GM12878 (cell line): ENCODE measurements around the gene ISG15. TPM values are rescaled to one million over a fixed set of nuclear protein-coding genes. Genes with fewer than 3 reads are reported as not detected.

ENCODE experiments used
- ATF7 ChIP-seq: fragments of 450-650 bp; IDR thresholded peaks from 2 replicates; pipeline ENCODE4 v1.6.1; 2016; ENCODE audit warnings: low read depth, mild to moderate bottlenecking
- BACH1 ChIP-seq: fragments of 450-650 bp; IDR thresholded peaks from 2 replicates; pipeline ENCODE4 v1.6.1; 2017; ENCODE audit warnings: mild to moderate bottlenecking, borderline replicate concordance
- BHLHE40 ChIP-seq, 2 experiments: fragments of 450-650 bp in 1 of 2; IDR thresholded peaks; 2 replicates each; pipeline ENCODE4 v1.6.1; 2011 to 2017; ENCODE audit warnings: low read depth in 2 of 2, borderline replicate concordance in 1 of 2, improper control_type of control experiment in 1 of 2, low read length in 1 of 2, mild to moderate bottlenecking in 1 of 2
- CREM ChIP-seq: IDR thresholded peaks from 2 replicates; pipeline ENCODE4 v1.6.1; 2014; ENCODE audit warnings: antibody characterized with exemption, low read depth
- EED ChIP-seq: sonication (generic); IDR thresholded peaks from 2 replicates; pipeline ENCODE4 v1.6.1; 2016; ENCODE audit warnings: antibody characterized with exemption, low read depth
- GABPA ChIP-seq: IDR thresholded peaks from 2 replicates; pipeline ENCODE4 v1.6.1; 2014; ENCODE audit warnings: antibody characterized with exemption, low read depth, mild to moderate bottlenecking, inconsistent platforms
- IKZF1 ChIP-seq: fragments of 450-650 bp; conservative IDR thresholded peaks from 2 replicates; pipeline ENCODE4 v1.6.1; 2017; ENCODE audit warnings: antibody characterized with exemption, mild to moderate bottlenecking
- LARP7 ChIP-seq: fragments of 450-650 bp; IDR thresholded peaks from 2 replicates; pipeline ENCODE4 v1.6.1; 2017; ENCODE audit warnings: mild to moderate bottlenecking
- MAX ChIP-seq: IDR thresholded peaks from 2 replicates; pipeline ENCODE4 v1.6.1; 2012; ENCODE audit warnings: low read depth, low read length, improper control_type of control experiment
- MYC ChIP-seq: IDR thresholded peaks from 2 replicates; pipeline ENCODE4 v1.6.1; 2011; ENCODE audit warnings: mild to moderate bottlenecking, low read length, moderate library complexity, inconsistent platforms; ENCODE audit not compliant: insufficient read depth, insufficient replicate concordance, insufficient read length, severe bottlenecking
- NFIC ChIP-seq: IDR thresholded peaks from 2 replicates; pipeline ENCODE4 v1.6.1; 2012; ENCODE audit warnings: low read depth, mild to moderate bottlenecking, inconsistent platforms, low read length, moderate library complexity
- NR2F1 ChIP-seq: fragments of 450-650 bp; conservative IDR thresholded peaks from 2 replicates; pipeline ENCODE4 v1.6.1; 2017; ENCODE audit warnings: mild to moderate bottlenecking
- NRF1 ChIP-seq: conservative IDR thresholded peaks from 2 replicates; pipeline ENCODE4 v1.6.1; 2011; ENCODE audit warnings: mild to moderate bottlenecking, low read depth, low read length, improper control_type of control experiment
- RAD21 ChIP-seq: IDR thresholded peaks from 2 replicates; pipeline ENCODE4 v1.6.1; 2011; ENCODE audit warnings: mild to moderate bottlenecking, low read depth, low read length, moderate library complexity; ENCODE audit not compliant: insufficient read depth
- RB1 ChIP-seq: fragments of 450-650 bp; formaldehyde crosslinking; IDR thresholded peaks from 2 replicates; pipeline ENCODE4 v1.6.1; 2017; ENCODE audit warnings: mild to moderate bottlenecking, borderline replicate concordance
- RELA ChIP-seq: fragments of 450-650 bp; IDR thresholded peaks from 2 replicates; pipeline ENCODE4 v1.8.0; 2014; ENCODE audit warnings: borderline replicate concordance; ENCODE audit not compliant: partially characterized antibody
- SMAD5 ChIP-seq: IDR thresholded peaks from 2 replicates; pipeline ENCODE4 v1.6.1; 2016; ENCODE audit warnings: antibody characterized with exemption, low read depth
- SRF ChIP-seq, 2 experiments: IDR thresholded peaks; 2 replicates each; pipeline ENCODE4 v1.6.1; 2011; ENCODE audit warnings: low read depth in 2 of 2, low read length in 2 of 2, mild to moderate bottlenecking in 1 of 2, moderate library complexity in 1 of 2
- STAT3 ChIP-seq: IDR thresholded peaks from 2 replicates; pipeline ENCODE4 v1.6.1; 2011; ENCODE audit warnings: low read depth, low read length, improper control_type of control experiment
- WRNIP1 ChIP-seq: IDR thresholded peaks from 2 replicates; pipeline ENCODE4 v1.6.1; 2011; ENCODE audit warnings: low read depth, low read length, improper control_type of control experiment, borderline replicate concordance
- ZNF687 ChIP-seq: fragments of 450-650 bp; IDR thresholded peaks from 2 replicates; pipeline ENCODE4 v1.6.1; 2017; ENCODE audit warnings: mild to moderate bottlenecking, moderate library complexity
- polyA plus RNA-seq, 11 experiments: library from polyadenylated mRNA; depleted of rRNA in 4 of 11; unstranded in 6 of 11; stranded (reverse) in 5 of 11; fragments of >200 nt; fragmentation: Nextera tagmentation in 4 of 11; fragmentation: Illumina TruSeq in 1 of 11; extraction: Ambion mirVana in 4 of 11; extraction: Trizol in 1 of 11; gene quantifications; 1 replicate in 1 of 11; 2 replicates in 10 of 11; pipeline versions ENCODE4 v1.2.1 to v1.2.3, GENCODE V29; 2011 to 2016; ENCODE audit warnings: inconsistent platforms in 2 of 11, missing spikeins in 2 of 11, low read depth in 1 of 11
- total RNA-seq, 4 experiments: library from RNA; depleted of rRNA in 3 of 4; stranded (reverse); fragments of >200 nt in 3 of 4; fragmentation: Illumina TruSeq in 1 of 4; extraction: Trizol in 1 of 4; gene quantifications; 2 replicates each; pipeline versions ENCODE4 v1.2.1 to v1.2.3, GENCODE V29; 2013 to 2021
- TF ChIP-seq, protein P1 (sequence below): fragments of 450-650 bp; formaldehyde crosslinking; IDR thresholded peaks from 2 replicates; pipeline ENCODE4 v1.4.0; 2020; ENCODE audit warnings: mild to moderate bottlenecking, moderate library complexity
- TF ChIP-seq, protein P2 (sequence below): IDR thresholded peaks from 2 replicates; pipeline ENCODE4 v1.6.1; 2011; ENCODE audit warnings: low read depth, mild to moderate bottlenecking, low read length, moderate library complexity, borderline replicate concordance; ENCODE audit errors: extremely low read depth

ISG15 gene
- total and polyA plus RNA-seq, 10 of the 15 experiments (the other 5 are each of a cell fraction or from before 2014, with no cell fraction given), result 7.8 to 384 (median 274) TPM

GRCh38 chr1:1038694-1039093 lies 25.4 kb downstream of the ISG15 start (continued):
- TF ChIP-seq, protein P1, sequence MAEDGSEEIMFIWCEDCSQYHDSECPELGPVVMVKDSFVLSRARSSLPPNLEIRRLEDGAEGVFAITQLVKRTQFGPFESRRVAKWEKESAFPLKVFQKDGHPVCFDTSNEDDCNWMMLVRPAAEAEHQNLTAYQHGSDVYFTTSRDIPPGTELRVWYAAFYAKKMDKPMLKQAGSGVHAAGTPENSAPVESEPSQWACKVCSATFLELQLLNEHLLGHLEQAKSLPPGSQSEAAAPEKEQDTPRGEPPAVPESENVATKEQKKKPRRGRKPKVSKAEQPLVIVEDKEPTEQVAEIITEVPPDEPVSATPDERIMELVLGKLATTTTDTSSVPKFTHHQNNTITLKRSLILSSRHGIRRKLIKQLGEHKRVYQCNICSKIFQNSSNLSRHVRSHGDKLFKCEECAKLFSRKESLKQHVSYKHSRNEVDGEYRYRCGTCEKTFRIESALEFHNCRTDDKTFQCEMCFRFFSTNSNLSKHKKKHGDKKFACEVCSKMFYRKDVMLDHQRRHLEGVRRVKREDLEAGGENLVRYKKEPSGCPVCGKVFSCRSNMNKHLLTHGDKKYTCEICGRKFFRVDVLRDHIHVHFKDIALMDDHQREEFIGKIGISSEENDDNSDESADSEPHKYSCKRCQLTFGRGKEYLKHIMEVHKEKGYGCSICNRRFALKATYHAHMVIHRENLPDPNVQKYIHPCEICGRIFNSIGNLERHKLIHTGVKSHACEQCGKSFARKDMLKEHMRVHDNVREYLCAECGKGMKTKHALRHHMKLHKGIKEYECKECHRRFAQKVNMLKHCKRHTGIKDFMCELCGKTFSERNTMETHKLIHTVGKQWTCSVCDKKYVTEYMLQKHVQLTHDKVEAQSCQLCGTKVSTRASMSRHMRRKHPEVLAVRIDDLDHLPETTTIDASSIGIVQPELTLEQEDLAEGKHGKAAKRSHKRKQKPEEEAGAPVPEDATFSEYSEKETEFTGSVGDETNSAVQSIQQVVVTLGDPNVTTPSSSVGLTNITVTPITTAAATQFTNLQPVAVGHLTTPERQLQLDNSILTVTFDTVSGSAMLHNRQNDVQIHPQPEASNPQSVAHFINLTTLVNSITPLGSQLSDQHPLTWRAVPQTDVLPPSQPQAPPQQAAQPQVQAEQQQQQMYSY (CRISPR knock-in tag), result no peak
- TF ChIP-seq ATF7 (peak; percentile 72; the same call in 1 of the 2 replicates), SRF (IDR thresholded peaks at IDR 0.05; ENCODE audit: low read depth in 2 of 2, low read length in 2 of 2) (0 out of 4 replicates have a peak, but pooled peaks of 1 of the 2 experiments have one; percentile 6), EED (no peak), RB1 (no peak), WRNIP1 (no peak), CREM (no peak), GABPA (no peak), LARP7 (no peak), BACH1 (no peak; the same call in 1 of the 2 replicates), IKZF1 (peak; percentile 64; the same call in 1 of the 2 replicates), NR2F1 (peak; percentile 70), MAX (no peak), RELA (no peak), ZNF687 (no peak), MYC (no peak), BHLHE40 (IDR thresholded peaks at IDR 0.05; ENCODE audit: borderline replicate concordance in 1 of 2, low read depth in 2 of 2, low read length in 1 of 2) (peak; percentile 45 to 61; a peak in 3 of 4 replicates), SMAD5 (no peak), RAD21 (no peak), STAT3 (no peak), NRF1 (no peak), NFIC (no peak)
- TF ChIP-seq, protein P2, sequence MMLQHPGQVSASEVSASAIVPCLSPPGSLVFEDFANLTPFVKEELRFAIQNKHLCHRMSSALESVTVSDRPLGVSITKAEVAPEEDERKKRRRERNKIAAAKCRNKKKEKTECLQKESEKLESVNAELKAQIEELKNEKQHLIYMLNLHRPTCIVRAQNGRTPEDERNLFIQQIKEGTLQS, result no peak
- TF ChIP-seq, all 136 proteins: peak for 20
